ENCODE measurements around the gene OR51D1. TPM values are rescaled to one million over a fixed set of nuclear protein-coding genes. Genes with fewer than 3 reads are reported as not detected.

Gene OR51D1
- total and polyA plus RNA-seq, 9 of the 15 experiments (the other 6 are each of a cell fraction or from before 2014, with no cell fraction given), result not detected

DNA sequence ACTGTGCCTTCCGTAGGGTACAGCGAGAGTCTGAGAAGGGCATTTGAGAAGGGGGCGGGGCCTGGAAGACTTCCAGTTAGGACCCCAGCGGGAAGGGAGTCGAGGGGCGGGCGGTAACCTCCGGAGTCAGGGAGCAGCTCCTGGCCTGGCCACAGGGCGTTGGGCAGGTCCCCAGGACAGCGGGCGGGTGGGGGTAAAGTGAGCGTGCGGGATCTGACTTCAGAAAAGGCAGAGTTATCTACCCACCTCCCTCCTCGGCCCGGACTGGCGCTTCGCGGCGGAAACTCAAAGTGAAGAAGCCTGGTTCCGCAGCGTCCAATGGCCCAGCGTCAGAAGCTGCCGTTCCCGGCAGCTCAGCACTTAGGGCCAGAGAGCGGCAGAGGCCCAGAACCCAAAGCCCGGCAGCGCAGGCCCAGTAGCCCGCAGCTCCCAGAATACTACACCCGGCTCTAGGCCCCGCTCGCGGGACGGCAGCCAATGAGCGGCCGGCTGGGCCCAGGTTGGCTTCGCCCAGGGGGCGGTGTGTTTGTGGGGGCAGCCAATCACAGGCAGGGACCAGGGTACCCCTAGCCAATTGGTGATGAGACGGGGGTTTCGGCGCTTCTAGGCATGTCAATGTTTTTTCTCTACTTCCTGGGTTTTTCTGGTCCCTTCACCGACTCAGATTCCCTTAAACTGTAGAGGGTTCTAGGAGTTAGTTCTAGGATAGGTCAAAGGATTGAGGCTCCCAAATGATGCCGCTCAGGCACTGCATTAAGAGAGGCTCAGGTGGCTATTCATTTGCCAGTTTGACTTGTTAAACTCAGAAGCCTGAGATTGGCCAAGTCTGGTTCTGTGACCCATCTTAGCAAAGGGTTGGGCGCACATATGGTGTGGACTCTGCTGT lies 29.3 kb upstream of the OR51D1 start, which contains the start of gene TRIM68 (continued):
- no peak for TF ChIP-seq KAT8 (IDR thresholded peaks at IDR 0.05; ENCODE audit: low read depth)
- TF ChIP-seq POLR2H (tag; IDR thresholded peaks at IDR 0.05; ENCODE audit: low read depth), result peak; percentile 78
- TF ChIP-seq, protein P1, sequence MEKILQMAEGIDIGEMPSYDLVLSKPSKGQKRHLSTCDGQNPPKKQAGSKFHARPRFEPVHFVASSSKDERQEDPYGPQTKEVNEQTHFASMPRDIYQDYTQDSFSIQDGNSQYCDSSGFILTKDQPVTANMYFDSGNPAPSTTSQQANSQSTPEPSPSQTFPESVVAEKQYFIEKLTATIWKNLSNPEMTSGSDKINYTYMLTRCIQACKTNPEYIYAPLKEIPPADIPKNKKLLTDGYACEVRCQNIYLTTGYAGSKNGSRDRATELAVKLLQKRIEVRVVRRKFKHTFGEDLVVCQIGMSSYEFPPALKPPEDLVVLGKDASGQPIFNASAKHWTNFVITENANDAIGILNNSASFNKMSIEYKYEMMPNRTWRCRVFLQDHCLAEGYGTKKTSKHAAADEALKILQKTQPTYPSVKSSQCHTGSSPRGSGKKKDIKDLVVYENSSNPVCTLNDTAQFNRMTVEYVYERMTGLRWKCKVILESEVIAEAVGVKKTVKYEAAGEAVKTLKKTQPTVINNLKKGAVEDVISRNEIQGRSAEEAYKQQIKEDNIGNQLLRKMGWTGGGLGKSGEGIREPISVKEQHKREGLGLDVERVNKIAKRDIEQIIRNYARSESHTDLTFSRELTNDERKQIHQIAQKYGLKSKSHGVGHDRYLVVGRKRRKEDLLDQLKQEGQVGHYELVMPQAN (IDR thresholded peaks at IDR 0.05; ENCODE audit: borderline replicate concordance), result no peak
- TF ChIP-seq CXXC5 (CRISPR knock-in tag; IDR thresholded peaks at IDR 0.05), result peak; percentile 65
- TF ChIP-seq COPS2 (conservative IDR thresholded peaks at IDR 0.05), result no peak
- TF ChIP-seq PHF21A (IDR thresholded peaks at IDR 0.05; ENCODE audit: borderline replicate concordance, low read depth), result no peak
- TF ChIP-seq, protein P2, sequence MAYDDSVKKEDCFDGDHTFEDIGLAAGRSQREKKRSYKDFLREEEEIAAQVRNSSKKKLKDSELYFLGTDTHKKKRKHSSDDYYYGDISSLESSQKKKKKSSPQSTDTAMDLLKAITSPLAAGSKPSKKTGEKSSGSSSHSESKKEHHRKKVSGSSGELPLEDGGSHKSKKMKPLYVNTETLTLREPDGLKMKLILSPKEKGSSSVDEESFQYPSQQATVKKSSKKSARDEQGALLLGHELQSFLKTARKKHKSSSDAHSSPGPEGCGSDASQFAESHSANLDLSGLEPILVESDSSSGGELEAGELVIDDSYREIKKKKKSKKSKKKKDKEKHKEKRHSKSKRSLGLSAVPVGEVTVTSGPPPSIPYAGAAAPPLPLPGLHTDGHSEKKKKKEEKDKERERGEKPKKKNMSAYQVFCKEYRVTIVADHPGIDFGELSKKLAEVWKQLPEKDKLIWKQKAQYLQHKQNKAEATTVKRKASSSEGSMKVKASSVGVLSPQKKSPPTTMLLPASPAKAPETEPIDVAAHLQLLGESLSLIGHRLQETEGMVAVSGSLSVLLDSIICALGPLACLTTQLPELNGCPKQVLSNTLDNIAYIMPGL (CRISPR knock-in tag; IDR thresholded peaks at IDR 0.05), result no peak
- TF ChIP-seq TGIF2 (CRISPR knock-in tag; IDR thresholded peaks at IDR 0.05), result no peak
- TF ChIP-seq, protein P3, sequence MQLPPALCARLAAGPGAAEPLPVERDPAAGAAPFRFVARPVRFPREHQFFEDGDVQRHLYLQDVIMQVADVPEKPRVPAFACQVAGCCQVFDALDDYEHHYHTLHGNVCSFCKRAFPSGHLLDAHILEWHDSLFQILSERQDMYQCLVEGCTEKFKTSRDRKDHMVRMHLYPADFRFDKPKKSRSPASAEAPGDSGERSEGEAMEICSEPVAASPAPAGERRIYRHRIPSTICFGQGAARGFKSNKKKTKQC (CRISPR knock-in tag; IDR thresholded peaks at IDR 0.05), result peak; percentile 51; the same call in 1 of the 2 replicates
- TF ChIP-seq, protein P4, sequence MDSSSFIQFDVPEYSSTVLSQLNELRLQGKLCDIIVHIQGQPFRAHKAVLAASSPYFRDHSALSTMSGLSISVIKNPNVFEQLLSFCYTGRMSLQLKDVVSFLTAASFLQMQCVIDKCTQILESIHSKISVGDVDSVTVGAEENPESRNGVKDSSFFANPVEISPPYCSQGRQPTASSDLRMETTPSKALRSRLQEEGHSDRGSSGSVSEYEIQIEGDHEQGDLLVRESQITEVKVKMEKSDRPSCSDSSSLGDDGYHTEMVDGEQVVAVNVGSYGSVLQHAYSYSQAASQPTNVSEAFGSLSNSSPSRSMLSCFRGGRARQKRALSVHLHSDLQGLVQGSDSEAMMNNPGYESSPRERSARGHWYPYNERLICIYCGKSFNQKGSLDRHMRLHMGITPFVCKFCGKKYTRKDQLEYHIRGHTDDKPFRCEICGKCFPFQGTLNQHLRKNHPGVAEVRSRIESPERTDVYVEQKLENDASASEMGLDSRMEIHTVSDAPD (CRISPR knock-in tag; IDR thresholded peaks at IDR 0.05), result no peak
- no peak for TF ChIP-seq TAF15 (IDR thresholded peaks at IDR 0.05; ENCODE audit: low read depth, low read length)
- no peak for TF ChIP-seq SRSF9 (IDR thresholded peaks at IDR 0.05; ENCODE audit: borderline replicate concordance, low read depth, low read length)
- no peak for TF ChIP-seq ETS1 (conservative IDR thresholded peaks at IDR 0.05; ENCODE audit: control insufficient read depth, low read depth, low read length)
- no peak for TF ChIP-seq HMG20A (CRISPR knock-in tag; conservative IDR thresholded peaks at IDR 0.05)
- TF ChIP-seq ZNF707 (CRISPR knock-in tag; conservative IDR thresholded peaks at IDR 0.05), result no peak

All from K562 (cell line).